Measurements from ENCODE around the gene REPIN1.

The REPIN1 gene

GRCh38 chr7:150412016-150412415, 43.4 kb downstream of the REPIN1 start:
- no peak overlapping the region for H3K4me3 ChIP-seq (ENCODE audit: low read length)
- no peak for DNase-seq (ENCODE audit: low read depth)
- no peak for TF ChIP-seq CTCF (conservative IDR thresholded peaks at IDR 0.05; ENCODE audit: low read length)

- no peak for TF ChIP-seq CTCF (conservative IDR thresholded peaks at IDR 0.05; ENCODE audit: low read length)
- DNase-seq (ENCODE audit: low read depth), result no peak
- no peak overlapping the region for H3K4me3 ChIP-seq (ENCODE audit: low read length)
Measured at GRCh38 chr7:150412518-150413488, 44.2 kb downstream of the REPIN1 start.

GRCh38 chr7:150413640-150414081, 45.0 kb downstream of the REPIN1 start:
- DNase-seq (ENCODE audit: low read depth), result no peak

GRCh38 chr7:150415161-150416153, 46.8 kb downstream of the REPIN1 start:
- DNase-seq (ENCODE audit: low read depth), result no peak
- H3K4me3 ChIP-seq (ENCODE audit: low read length), result no peak overlapping the region
- no peak for TF ChIP-seq CTCF (conservative IDR thresholded peaks at IDR 0.05; ENCODE audit: low read length)

More at GRCh38 chr7:150413640-150414081, 45.0 kb downstream of the REPIN1 start:
- no peak for TF ChIP-seq CTCF (conservative IDR thresholded peaks at IDR 0.05; ENCODE audit: low read length)
- H3K4me3 ChIP-seq (ENCODE audit: low read length), result no peak overlapping the region

- DNase-seq (ENCODE audit: low read depth), result no peak
- no peak overlapping the region for H3K4me3 ChIP-seq (ENCODE audit: low read length)
- TF ChIP-seq CTCF (conservative IDR thresholded peaks at IDR 0.05; ENCODE audit: low read length), result no peak
Measured at GRCh38 chr7:150417239-150417638, 48.6 kb downstream of the REPIN1 start.

- no peak overlapping the region for H3K4me3 ChIP-seq (ENCODE audit: low read length)
- TF ChIP-seq CTCF (conservative IDR thresholded peaks at IDR 0.05; ENCODE audit: low read length), result no peak
- no peak for DNase-seq (ENCODE audit: low read depth)
Measured at GRCh38 chr7:150417863-150418262, 49.2 kb downstream of the REPIN1 start.

Data from AG10803 (cell line).